ENCODE measurements around the gene SLC1A5.

- TF ChIP-seq CTCF (IDR thresholded peaks at IDR 0.05) (no peak), POLR2A (IDR thresholded peaks at IDR 0.05) (no peak), EP300 (IDR thresholded peaks at IDR 0.05; ENCODE audit: low read depth) (no peak), POLR2AphosphoS5 (IDR thresholded peaks at IDR 0.05) (no peak)
Measured at GRCh38 chr19:46741447-46741846, 46.9 kb downstream of the SLC1A5 start.
